GM13976 (cell line): ENCODE data around the gene CHSY1.

Source experiments
- DNase-seq: peaks from one replicate; pipeline ENCODE4 v3.0.0; 2012; ENCODE audit warnings: low spot score
- in situ Hi-C: fragments of 300-500 bp; cut with MboI; formaldehyde crosslinking; loops from one replicate; pipeline ENCODE4 v1.12.0; 2022; ENCODE audit warnings: low sequenced_read_pairs, mixed read lengths, inconsistent platforms; ENCODE audit not compliant: unreplicated experiment
- TF ChIP-seq, protein P1 (sequence below): IDR thresholded peaks from 2 replicates; pipeline ENCODE4 v1.5.1; 2012; ENCODE audit warnings: borderline replicate concordance, mild to moderate bottlenecking; ENCODE audit not compliant: insufficient read depth; ENCODE audit errors: extremely low read depth, missing control alignments, control extremely low read depth

The CHSY1 gene

DNA sequence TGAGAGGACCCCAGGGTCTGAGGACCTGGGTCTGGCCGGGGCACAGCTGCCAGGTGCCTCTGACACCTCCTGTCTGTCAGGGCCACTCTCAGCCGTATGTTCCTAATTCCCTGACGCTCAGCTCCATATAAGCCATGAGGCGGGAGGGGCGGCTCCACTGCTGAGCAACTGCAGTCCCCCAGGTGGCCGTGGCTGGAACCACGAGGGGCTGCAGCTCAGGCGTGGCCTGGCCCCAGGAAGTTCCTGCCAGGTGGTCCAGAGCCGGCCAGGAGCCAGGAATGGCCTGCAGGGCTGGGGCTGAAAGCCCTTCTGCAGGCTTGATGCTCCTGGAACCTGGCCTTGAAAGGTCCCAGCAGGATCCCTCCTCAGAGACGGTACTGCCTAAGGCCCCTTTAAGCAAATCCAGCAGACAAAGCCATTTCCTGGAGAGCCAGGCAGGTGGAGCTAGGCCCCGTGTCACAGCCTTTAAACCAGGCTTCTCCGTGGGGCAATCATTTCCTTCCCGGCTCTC is 118.0 kb downstream of the CHSY1 start:
- TF ChIP-seq, protein P1, sequence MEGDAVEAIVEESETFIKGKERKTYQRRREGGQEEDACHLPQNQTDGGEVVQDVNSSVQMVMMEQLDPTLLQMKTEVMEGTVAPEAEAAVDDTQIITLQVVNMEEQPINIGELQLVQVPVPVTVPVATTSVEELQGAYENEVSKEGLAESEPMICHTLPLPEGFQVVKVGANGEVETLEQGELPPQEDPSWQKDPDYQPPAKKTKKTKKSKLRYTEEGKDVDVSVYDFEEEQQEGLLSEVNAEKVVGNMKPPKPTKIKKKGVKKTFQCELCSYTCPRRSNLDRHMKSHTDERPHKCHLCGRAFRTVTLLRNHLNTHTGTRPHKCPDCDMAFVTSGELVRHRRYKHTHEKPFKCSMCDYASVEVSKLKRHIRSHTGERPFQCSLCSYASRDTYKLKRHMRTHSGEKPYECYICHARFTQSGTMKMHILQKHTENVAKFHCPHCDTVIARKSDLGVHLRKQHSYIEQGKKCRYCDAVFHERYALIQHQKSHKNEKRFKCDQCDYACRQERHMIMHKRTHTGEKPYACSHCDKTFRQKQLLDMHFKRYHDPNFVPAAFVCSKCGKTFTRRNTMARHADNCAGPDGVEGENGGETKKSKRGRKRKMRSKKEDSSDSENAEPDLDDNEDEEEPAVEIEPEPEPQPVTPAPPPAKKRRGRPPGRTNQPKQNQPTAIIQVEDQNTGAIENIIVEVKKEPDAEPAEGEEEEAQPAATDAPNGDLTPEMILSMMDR, result no peak
- in situ Hi-C loops, result no loop called here
- no peak for DNase-seq

DNA sequence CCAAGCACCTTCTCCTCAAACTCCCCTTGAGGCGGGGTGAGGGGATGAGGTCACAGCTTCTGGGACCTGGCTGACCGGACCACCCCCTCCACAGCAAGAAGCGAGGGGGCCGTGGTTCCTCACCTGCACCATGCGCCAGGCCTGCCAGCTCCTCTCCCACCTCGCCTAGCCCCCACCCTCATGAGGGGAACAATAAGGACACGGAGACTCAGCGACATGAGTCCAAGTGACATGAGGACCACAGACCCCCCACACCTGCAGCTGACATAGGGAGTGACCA is 118.7 kb downstream of the CHSY1 start:
- TF ChIP-seq, protein P1, result no peak
- in situ Hi-C loops, result no loop called here
- no peak for DNase-seq

GRCh38 chr15:101132390-101133180 is 119.3 kb downstream of the CHSY1 start:
- DNase-seq, result no peak
- in situ Hi-C loops, result no loop called here
- TF ChIP-seq, protein P1, result no peak

- TF ChIP-seq, protein P1, result no peak
- in situ Hi-C loops, result no loop called here
- DNase-seq, result no peak
Observed at GRCh38 chr15:101131489-101132389, 120.1 kb downstream of the CHSY1 start.

- no peak for DNase-seq
- TF ChIP-seq, protein P1, result no peak
- in situ Hi-C loops, result no loop called here
Observed at GRCh38 chr15:101129851-101130380, 121.9 kb downstream of the CHSY1 start.

- no peak for DNase-seq
- TF ChIP-seq, protein P1, result no peak
- in situ Hi-C loops, result no loop called here
Observed at GRCh38 chr15:101128221-101129015, 123.4 kb downstream of the CHSY1 start.
